ENCODE measurements around the gene MEGF10.

The MEGF10 gene

GRCh38 chr5:127440831-127441230, 150.2 kb downstream of the MEGF10 start:
- no peak overlapping the region for H3K4me3 ChIP-seq (ENCODE audit: low read length)
- DNase-seq (ENCODE audit: low read depth), result peak; percentile 2
- no peak for TF ChIP-seq CTCF (IDR thresholded peaks at IDR 0.05; ENCODE audit: insufficient read depth, low read depth, low read length, missing control alignments)

GRCh38 chr5:127441799-127442484, 151.3 kb downstream of the MEGF10 start:
- DNase-seq (ENCODE audit: low read depth), result peak; percentile 7
- no peak overlapping the region for H3K4me3 ChIP-seq (ENCODE audit: low read length)
- TF ChIP-seq CTCF (IDR thresholded peaks at IDR 0.05; ENCODE audit: insufficient read depth, low read depth, low read length, missing control alignments), result no peak

- TF ChIP-seq CTCF (IDR thresholded peaks at IDR 0.05; ENCODE audit: insufficient read depth, low read depth, low read length, missing control alignments), result no peak
- DNase-seq (ENCODE audit: low read depth), result no peak
- H3K4me3 ChIP-seq (ENCODE audit: low read length), result no peak overlapping the region
Observed at GRCh38 chr5:127444171-127444570, 153.6 kb downstream of the MEGF10 start.

- DNase-seq (ENCODE audit: low read depth), result no peak
- no peak overlapping the region for H3K4me3 ChIP-seq (ENCODE audit: low read length)
- no peak for TF ChIP-seq CTCF (IDR thresholded peaks at IDR 0.05; ENCODE audit: insufficient read depth, low read depth, low read length, missing control alignments)
Observed at GRCh38 chr5:127445328-127445727, 154.7 kb downstream of the MEGF10 start.

DNA sequence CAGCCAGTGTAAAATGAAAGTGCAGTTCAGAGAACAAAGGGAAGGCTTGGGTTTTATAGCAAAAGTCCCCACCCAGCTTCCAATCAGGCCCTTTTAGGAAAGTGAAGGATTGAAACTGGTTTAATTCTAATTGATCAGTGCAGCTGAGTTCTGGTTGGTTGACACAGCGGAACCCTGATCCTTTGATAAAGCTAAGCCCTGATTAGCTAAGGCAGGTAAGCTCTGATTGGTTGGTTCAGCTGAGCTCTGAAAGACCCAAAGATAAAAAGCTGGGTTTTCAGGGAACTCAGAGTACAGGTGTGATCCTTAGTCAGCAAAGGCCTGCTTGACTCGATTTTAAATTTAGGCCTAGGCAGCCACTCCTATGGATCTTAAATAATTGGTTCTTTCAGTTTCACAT, 156.0 kb downstream of the MEGF10 start:
- H3K4me3 ChIP-seq (ENCODE audit: low read length), result no peak overlapping the region
- TF ChIP-seq CTCF (IDR thresholded peaks at IDR 0.05; ENCODE audit: insufficient read depth, low read depth, low read length, missing control alignments), result no peak

DNA sequence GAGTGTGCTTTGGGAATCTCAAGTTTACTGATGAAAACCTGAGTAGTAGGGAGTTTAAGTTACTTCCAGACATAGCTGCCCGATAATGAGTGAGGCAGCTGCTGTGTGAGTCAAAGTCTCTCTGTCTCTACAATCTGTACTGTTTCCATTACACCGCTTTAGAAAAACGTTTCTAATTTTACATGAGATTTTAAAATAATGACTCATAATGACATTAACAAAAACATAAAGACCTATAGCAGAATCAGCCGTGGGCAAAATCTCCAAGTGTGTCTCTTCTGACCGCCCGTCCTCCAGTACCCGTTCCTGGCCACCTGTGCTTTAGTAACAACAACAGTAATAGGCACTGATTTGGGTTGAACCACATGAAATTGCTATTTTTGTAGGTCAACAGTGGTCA, 157.2 kb downstream of the MEGF10 start:
- H3K4me3 ChIP-seq (ENCODE audit: low read length), result no peak overlapping the region
- TF ChIP-seq CTCF (IDR thresholded peaks at IDR 0.05; ENCODE audit: insufficient read depth, low read depth, low read length, missing control alignments), result no peak
- peak; percentile 7 for DNase-seq (ENCODE audit: low read depth)

More for the DNA sequence above, 156.0 kb downstream of the MEGF10 start:
- DNase-seq (ENCODE audit: low read depth), result no peak

- TF ChIP-seq CTCF (IDR thresholded peaks at IDR 0.05; ENCODE audit: insufficient read depth, low read depth, low read length, missing control alignments), result no peak
- no peak overlapping the region for H3K4me3 ChIP-seq (ENCODE audit: low read length)
- DNase-seq (ENCODE audit: low read depth), result no peak
Observed at GRCh38 chr5:127450046-127450445, 159.4 kb downstream of the MEGF10 start.

Data from epithelial cell of esophagus (primary cell).